CD4-positive, alpha-beta T cell treated with Interleukin-17A for 4 hours (primary cell): ENCODE measurements around the gene ANKRD17.
"Not testable (repeated sequence)": the region's sequence is repeated elsewhere in the genome, so short reads cannot be mapped to it uniquely, and the experiment has no call there.

ENCODE experiments used
- DNase-seq: peaks from one replicate; pipeline ENCODE4 v3.0.0-alpha.2; 2020; ENCODE audit warnings: mixed read lengths

The ANKRD17 gene

GRCh38 chr4:73258686-73259570, at the start of gene ANKRD17:
TSS of gene ANKRD17 (minus strand) at chr4:73258798. CDS start at chr4:73258668, 130 bp downstream.
- peak; percentile 88 for DNase-seq

- DNase-seq, result no peak
Observed at GRCh38 chr4:73308286-73308685, 49.7 kb upstream of the ANKRD17 start.

- DNase-seq, result no peak
Observed at GRCh38 chr4:73303711-73304110, 45.1 kb upstream of the ANKRD17 start.

GRCh38 chr4:73299548-73300280, 41.1 kb upstream of the ANKRD17 start:
- DNase-seq, result no peak

GRCh38 chr4:73292661-73293060, 34.1 kb upstream of the ANKRD17 start:
- not testable (repeated sequence) for DNase-seq

GRCh38 chr4:73281982-73282381, 23.4 kb upstream of the ANKRD17 start:
- no peak for DNase-seq

GRCh38 chr4:73281396-73281795, 22.8 kb upstream of the ANKRD17 start:
- no peak for DNase-seq

GRCh38 chr4:73277201-73277600, 18.6 kb upstream of the ANKRD17 start:
- DNase-seq, result no peak

GRCh38 chr4:73275318-73275654, 16.7 kb upstream of the ANKRD17 start:
- DNase-seq, result no peak

- no peak for DNase-seq
Observed at GRCh38 chr4:73272816-73273215, 14.2 kb upstream of the ANKRD17 start.

GRCh38 chr4:73267050-73267449, 8.5 kb upstream of the ANKRD17 start:
- no peak for DNase-seq

GRCh38 chr4:73259571-73260090, 1.0 kb upstream of the ANKRD17 start:
- DNase-seq, result peak; percentile 11

GRCh38 chr4:73258436-73258685, 237 bp downstream of the ANKRD17 start:
- DNase-seq, result no peak

GRCh38 chr4:73257651-73258435, 755 bp downstream of the ANKRD17 start:
- DNase-seq, result no peak

- peak; percentile 73 for DNase-seq
Observed at GRCh38 chr4:73257234-73257633, 1.4 kb downstream of the ANKRD17 start.

- not testable (repeated sequence) for DNase-seq
Observed at GRCh38 chr4:73255847-73256246, 2.8 kb downstream of the ANKRD17 start.

- DNase-seq, result no peak
Observed at GRCh38 chr4:73252001-73252400, 6.6 kb downstream of the ANKRD17 start.

GRCh38 chr4:73251384-73251783, 7.2 kb downstream of the ANKRD17 start:
- no peak for DNase-seq

GRCh38 chr4:73250642-73251041, 8.0 kb downstream of the ANKRD17 start:
- no peak for DNase-seq

GRCh38 chr4:73248821-73249220, 9.8 kb downstream of the ANKRD17 start:
- DNase-seq, result no peak

- no peak for DNase-seq
Observed at GRCh38 chr4:73248416-73248815, 10.2 kb downstream of the ANKRD17 start.

GRCh38 chr4:73247100-73247499, 11.5 kb downstream of the ANKRD17 start:
- no peak for DNase-seq

GRCh38 chr4:73245955-73246354, 12.6 kb downstream of the ANKRD17 start:
- DNase-seq, result no peak
